ENCODE results near the gene PLSCR2.

Gene PLSCR2

GRCh38 chr3:146403792-146404191 lies 65.6 kb downstream of the PLSCR2 start:
- DNase-seq (ENCODE audit: extremely low spot score) = no peak
- ChIA-PET CTCF (no interaction called here), POLR2A (no interaction called here)
- no peak for TF ChIP-seq CTCF (IDR thresholded peaks at IDR 0.05; ENCODE audit: control extremely low read depth, extremely low read depth, low read depth, missing control alignments)

GRCh38 chr3:146396792-146397191 lies 72.6 kb downstream of the PLSCR2 start:
- TF ChIP-seq CTCF (IDR thresholded peaks at IDR 0.05; ENCODE audit: control extremely low read depth, extremely low read depth, low read depth, missing control alignments) = no peak
- POLR2A ChIA-PET = no interaction called here
- DNase-seq (ENCODE audit: extremely low spot score) = no peak
- CTCF ChIA-PET = no interaction called here

- ChIA-PET POLR2A (no interaction called here), CTCF (no interaction called here)
- DNase-seq (ENCODE audit: extremely low spot score) = no peak
- TF ChIP-seq CTCF (IDR thresholded peaks at IDR 0.05; ENCODE audit: control extremely low read depth, extremely low read depth, low read depth, missing control alignments) = no peak
Measured at GRCh38 chr3:146395164-146395563, 74.2 kb downstream of the PLSCR2 start.

GRCh38 chr3:146390957-146391356 lies 78.4 kb downstream of the PLSCR2 start:
- TF ChIP-seq CTCF (IDR thresholded peaks at IDR 0.05; ENCODE audit: control extremely low read depth, extremely low read depth, low read depth, missing control alignments) = no peak
- no peak for DNase-seq (ENCODE audit: extremely low spot score)
- POLR2A ChIA-PET = no interaction called here
- CTCF ChIA-PET = no interaction called here

- no peak for TF ChIP-seq CTCF (IDR thresholded peaks at IDR 0.05; ENCODE audit: control extremely low read depth, extremely low read depth, low read depth, missing control alignments)
- ChIA-PET POLR2A (no interaction called here), CTCF (no interaction called here)
- no peak for DNase-seq (ENCODE audit: extremely low spot score)
Measured at GRCh38 chr3:146390006-146390772, 79.2 kb downstream of the PLSCR2 start.

- ChIA-PET CTCF (interaction anchor here (1.0 kb wide), 1 partner anchor 58 kb away, joined by 3 read pairs; no protein-coding TSS in a partner anchor), POLR2A (no interaction called here)
- DNase-seq (ENCODE audit: extremely low spot score) = no peak
- TF ChIP-seq CTCF (IDR thresholded peaks at IDR 0.05; ENCODE audit: control extremely low read depth, extremely low read depth, low read depth, missing control alignments) = no peak
Measured at GRCh38 chr3:146387566-146387965, 81.8 kb downstream of the PLSCR2 start.

Data from GM10248 (cell line).